ENCODE measurements around the gene PSMD13.
A peak's percentile ranks its signal among the peaks of the same experiment; 100 is the strongest.

The PSMD13 gene

DNA sequence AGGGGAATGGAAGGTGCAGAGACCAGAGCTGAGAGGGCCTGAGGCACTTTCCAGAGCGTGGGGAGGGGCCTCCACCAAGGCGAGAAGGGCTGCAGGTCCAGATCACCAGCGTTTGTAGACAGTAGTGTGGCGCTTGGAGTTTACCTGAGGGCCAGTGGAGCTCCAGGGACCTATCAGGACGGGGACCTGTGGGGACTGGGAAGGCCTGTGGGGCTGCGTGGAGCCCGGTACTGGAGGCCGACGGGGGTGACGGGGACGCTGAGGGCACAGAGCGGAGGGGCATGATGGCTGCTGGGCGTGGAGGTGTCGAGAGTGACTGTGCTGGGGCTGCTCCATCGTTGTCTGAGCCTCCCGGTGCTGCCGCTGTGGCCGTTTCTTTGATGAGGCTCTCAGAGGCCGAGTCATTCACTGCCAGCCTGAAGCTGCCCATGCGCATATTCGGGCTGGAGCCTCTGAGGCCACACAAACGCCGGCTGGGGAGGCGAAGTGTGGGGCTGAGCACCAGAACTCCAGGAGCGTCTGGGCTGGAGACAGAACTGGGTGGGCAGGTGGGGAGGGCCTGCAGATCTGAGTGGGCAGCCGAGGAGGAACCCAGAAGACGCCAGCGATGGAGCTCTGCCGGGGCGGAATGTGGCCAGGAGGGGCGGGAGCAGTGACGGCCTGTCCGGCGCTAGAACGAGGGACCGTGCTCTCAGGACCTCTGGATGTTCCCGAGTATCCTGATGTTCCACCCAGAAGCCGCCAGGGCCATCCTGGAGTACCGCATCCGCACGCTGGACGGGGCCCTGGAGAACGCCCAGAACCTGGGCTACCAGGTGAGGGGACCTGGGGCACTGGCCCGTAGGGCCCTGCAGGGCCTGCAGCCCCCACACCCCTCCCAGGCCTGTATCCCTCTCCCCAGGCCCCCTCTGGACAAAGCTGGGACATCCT, 54.8 kb downstream of the PSMD13 start:
- Histone ChIP-seq H3K36me3 (replicated peaks in 1 of 2; ENCODE audit: control insufficient read depth in 2 of 2, insufficient read depth in 2 of 2, low read length in 2 of 2) (peaks cover 23 to 31% of the 10 kb centered on the region in 2 donors), H2BK120ac (ENCODE audit: low read depth, low read length) (no peak overlapping the region), H3K18ac (ENCODE audit: low read length) (no peak overlapping the region), H3K4me1 (ENCODE audit: control insufficient read depth in 2 of 2, insufficient read depth in 1 of 2, low read depth in 1 of 2, low read length in 2 of 2) (peaks cover 14 to 15% of the 10 kb centered on the region in 2 donors), H3K4ac (ENCODE audit: low read length) (no peak overlapping the region), H2AK5ac (ENCODE audit: low read depth, low read length) (peak overlapping the region; percentile 99), H3K4me2 (ENCODE audit: insufficient read depth, low read length, poor library complexity, severe bottlenecking) (no peak overlapping the region), H3K9ac (ENCODE audit: low read depth, low read length, poor library complexity) (peak overlapping the region; percentile 72), H3K23ac (ENCODE audit: low read depth, low read length, poor library complexity) (peak overlapping the region; percentile 93), H3K79me1 (ENCODE audit: low read depth, low read length) (peaks cover 7% of the 10 kb centered on the region), H4K8ac (ENCODE audit: low read depth, low read length) (no peak overlapping the region), H3K9me3 (replicated peaks in 1 of 2; ENCODE audit: control insufficient read depth in 2 of 2, insufficient read depth in 1 of 2, low read depth in 1 of 2, low read length in 2 of 2) (no peaks in the 10 kb centered on the region), H2BK12ac (ENCODE audit: low read length) (peak overlapping the region; percentile 10), H3K14ac (ENCODE audit: low read length) (no peak overlapping the region), H2AFZ (ENCODE audit: low read length) (no peak overlapping the region), H2BK15ac (ENCODE audit: low read length) (peak overlapping the region; percentile 58), H3K27ac (replicated peaks; ENCODE audit: low read length) (no peak overlapping the region), H4K91ac (ENCODE audit: low read depth, low read length, poor library complexity) (no peak overlapping the region), H2BK5ac (ENCODE audit: low read length) (peak overlapping the region; percentile 82), H3K27me3 (ENCODE audit: control insufficient read depth in 3 of 3, insufficient read depth in 3 of 3, low read depth in 1 of 3, low read length in 3 of 3) (peaks cover 0 to 14% (median 0%) of the 10 kb centered on the region in 3 experiments), H3K4me3 (ENCODE audit: low read length in 2 of 2) (no peak overlapping the region)
- no peak for DNase-seq (ENCODE audit: low spot score)
- no CpG with 5 or more reads among the region's 44 CpGs for WGBS, 2 donors (ENCODE audit: extremely low coverage in 2 of 2, insufficient read length in 2 of 2, insufficient replicate concordance in 1 of 2)

DNA sequence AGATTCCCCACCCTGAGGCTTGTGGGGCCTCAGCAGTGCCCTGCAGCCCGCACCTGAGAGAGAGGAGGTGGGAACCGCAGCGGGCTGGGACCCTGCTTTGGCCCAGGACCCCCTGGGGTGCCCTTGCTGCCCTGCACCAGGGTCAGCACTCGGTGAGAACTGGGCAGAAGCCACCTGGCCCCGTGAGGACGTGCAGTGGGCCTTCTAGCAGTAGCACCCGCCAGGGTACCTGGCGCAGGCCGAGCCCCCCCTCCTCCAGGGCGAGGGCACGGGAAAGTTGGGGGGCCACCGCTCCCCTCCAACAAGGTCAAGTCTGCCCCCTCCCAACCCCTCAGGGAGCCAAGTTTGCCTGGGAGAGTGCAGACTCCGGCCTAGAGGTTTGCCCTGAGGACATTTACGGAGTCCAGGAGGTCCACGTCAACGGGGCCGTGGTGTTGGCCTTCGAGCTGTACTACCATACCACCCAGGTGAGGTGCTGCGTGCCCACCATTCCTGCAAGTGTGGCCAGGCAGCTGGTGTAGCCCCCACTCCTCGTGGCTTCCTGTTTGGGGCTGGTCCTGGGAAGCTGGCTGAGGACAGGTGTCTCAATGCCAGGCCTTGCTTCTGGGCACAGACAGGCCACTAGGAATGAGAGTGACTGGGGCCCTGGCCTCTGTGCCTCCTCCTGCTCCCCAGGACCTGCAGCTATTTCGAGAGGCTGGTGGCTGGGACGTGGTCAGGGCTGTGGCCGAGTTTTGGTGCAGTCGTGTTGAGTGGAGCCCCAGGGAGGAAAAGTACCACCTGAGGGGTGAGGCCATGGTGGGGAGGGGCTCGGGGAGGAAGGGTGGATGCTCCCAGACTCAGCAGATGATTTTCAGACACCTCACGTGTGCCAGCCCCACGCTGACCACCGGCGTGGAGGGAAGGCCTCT, 55.7 kb downstream of the PSMD13 start:
- Histone ChIP-seq H2AFZ (ENCODE audit: low read length) (no peak overlapping the region), H2BK12ac (ENCODE audit: low read length) (no peak overlapping the region), H3K27me3 (ENCODE audit: control insufficient read depth in 3 of 3, insufficient read depth in 3 of 3, low read depth in 1 of 3, low read length in 3 of 3) (peaks cover 0 to 11% (median 0%) of the 10 kb centered on the region in 3 experiments), H4K8ac (ENCODE audit: low read depth, low read length) (peak overlapping the region; percentile 17), H3K14ac (ENCODE audit: low read length) (no peak overlapping the region), H3K79me1 (ENCODE audit: low read depth, low read length) (peaks cover 7% of the 10 kb centered on the region), H3K4me1 (ENCODE audit: control insufficient read depth in 2 of 2, insufficient read depth in 1 of 2, low read depth in 1 of 2, low read length in 2 of 2) (peaks cover 12 to 14% of the 10 kb centered on the region in 2 donors), H3K4me2 (ENCODE audit: insufficient read depth, low read length, poor library complexity, severe bottlenecking) (no peak overlapping the region), H4K91ac (ENCODE audit: low read depth, low read length, poor library complexity) (no peak overlapping the region), H3K9me3 (replicated peaks in 1 of 2; ENCODE audit: control insufficient read depth in 2 of 2, insufficient read depth in 1 of 2, low read depth in 1 of 2, low read length in 2 of 2) (no peaks in the 10 kb centered on the region), H3K36me3 (replicated peaks in 1 of 2; ENCODE audit: control insufficient read depth in 2 of 2, insufficient read depth in 2 of 2, low read length in 2 of 2) (peaks cover 23 to 31% of the 10 kb centered on the region in 2 donors), H3K9ac (ENCODE audit: low read depth, low read length, poor library complexity) (no peak overlapping the region), H3K4ac (ENCODE audit: low read length) (no peak overlapping the region), H2AK5ac (ENCODE audit: low read depth, low read length) (no peak overlapping the region), H2BK5ac (ENCODE audit: low read length) (peak overlapping the region; percentile 82), H3K27ac (replicated peaks; ENCODE audit: low read length) (no peak overlapping the region), H3K18ac (ENCODE audit: low read length) (no peak overlapping the region), H2BK15ac (ENCODE audit: low read length) (no peak overlapping the region), H2BK120ac (ENCODE audit: low read depth, low read length) (no peak overlapping the region), H3K4me3 (ENCODE audit: low read length in 2 of 2) (no peak overlapping the region), H3K23ac (ENCODE audit: low read depth, low read length, poor library complexity) (peak overlapping the region; percentile 65)
- WGBS, 2 donors (ENCODE audit: extremely low coverage in 2 of 2, insufficient read length in 2 of 2, insufficient replicate concordance in 1 of 2) = no CpG with 5 or more reads among the region's 29 CpGs
- no peak for DNase-seq (ENCODE audit: low spot score)

DNA sequence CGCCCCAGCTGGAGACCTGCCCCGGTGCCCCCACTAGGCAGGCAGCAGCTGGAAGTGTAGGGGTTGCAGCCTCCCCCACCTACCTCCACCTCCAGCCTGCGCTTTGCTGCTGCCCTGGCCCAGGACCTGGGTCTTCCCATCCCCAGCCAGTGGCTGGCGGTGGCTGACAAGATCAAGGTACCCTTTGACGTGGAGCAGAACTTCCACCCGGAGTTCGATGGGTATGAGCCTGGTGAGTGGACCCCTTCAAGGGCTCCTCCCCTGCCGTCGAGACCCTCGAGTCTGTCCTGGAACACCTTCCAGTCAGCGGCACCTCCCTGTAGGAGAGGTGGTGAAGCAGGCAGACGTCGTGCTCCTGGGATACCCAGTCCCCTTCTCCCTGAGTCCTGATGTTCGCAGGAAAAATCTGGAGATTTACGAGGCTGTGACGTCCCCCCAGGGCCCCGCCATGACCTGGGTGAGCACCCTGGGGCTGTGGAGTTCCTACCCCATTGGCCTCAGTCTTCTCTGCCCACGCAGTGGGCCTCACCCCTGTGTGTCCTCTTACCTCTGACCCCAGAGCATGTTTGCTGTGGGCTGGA, 56.6 kb downstream of the PSMD13 start:
- peaks cover 6% of the 10 kb centered on the region for H3K79me1 ChIP-seq (ENCODE audit: low read depth, low read length)
- no peak overlapping the region for H4K91ac ChIP-seq (ENCODE audit: low read depth, low read length, poor library complexity)
- no peak overlapping the region for H3K4ac ChIP-seq (ENCODE audit: low read length)
- no peak overlapping the region for H2AK5ac ChIP-seq (ENCODE audit: low read depth, low read length)
- no peak overlapping the region for H3K18ac ChIP-seq (ENCODE audit: low read length)
- no peak overlapping the region for H2AFZ ChIP-seq (ENCODE audit: low read length)
- H2BK5ac ChIP-seq (ENCODE audit: low read length) = no peak overlapping the region
- H3K36me3 ChIP-seq (replicated peaks in 1 of 2; ENCODE audit: control insufficient read depth in 2 of 2, insufficient read depth in 2 of 2, low read length in 2 of 2) = peaks cover 23 to 31% of the 10 kb centered on the region in 2 donors
- no peak overlapping the region for H2BK120ac ChIP-seq (ENCODE audit: low read depth, low read length)
- H3K14ac ChIP-seq (ENCODE audit: low read length) = no peak overlapping the region
- H3K27ac ChIP-seq (replicated peaks; ENCODE audit: low read length) = no peak overlapping the region
- H2BK12ac ChIP-seq (ENCODE audit: low read length) = no peak overlapping the region
- no peaks in the 10 kb centered on the region for H3K9me3 ChIP-seq (replicated peaks in 1 of 2; ENCODE audit: control insufficient read depth in 2 of 2, insufficient read depth in 1 of 2, low read depth in 1 of 2, low read length in 2 of 2)
- H3K4me1 ChIP-seq (ENCODE audit: control insufficient read depth in 2 of 2, insufficient read depth in 1 of 2, low read depth in 1 of 2, low read length in 2 of 2) = peaks cover 10 to 12% of the 10 kb centered on the region in 2 donors
- H3K4me3 ChIP-seq (ENCODE audit: low read length in 2 of 2) = no peak overlapping the region
- H3K23ac ChIP-seq (ENCODE audit: low read depth, low read length, poor library complexity) = no peak overlapping the region
- no peak overlapping the region for H3K9ac ChIP-seq (ENCODE audit: low read depth, low read length, poor library complexity)
- no peak overlapping the region for H4K8ac ChIP-seq (ENCODE audit: low read depth, low read length)
- H3K27me3 ChIP-seq (ENCODE audit: control insufficient read depth in 3 of 3, insufficient read depth in 3 of 3, low read depth in 1 of 3, low read length in 3 of 3) = peaks cover 0 to 2% (median 0%) of the 10 kb centered on the region in 3 experiments
- H2BK15ac ChIP-seq (ENCODE audit: low read length) = no peak overlapping the region
- no CpG with 5 or more reads among the region's 18 CpGs for WGBS, 2 donors (ENCODE audit: extremely low coverage in 2 of 2, insufficient read length in 2 of 2, insufficient replicate concordance in 1 of 2)
- no peak for DNase-seq (ENCODE audit: low spot score)
- H3K4me2 ChIP-seq (ENCODE audit: insufficient read depth, low read length, poor library complexity, severe bottlenecking) = no peak overlapping the region
